ENCODE results near the gene CNKSR1.

GRCh38 chr1:26184086-26184485 is 6.8 kb downstream of the CNKSR1 start:
- no peak for TF ChIP-seq CHD2 (IDR thresholded peaks at IDR 0.05; ENCODE audit: low read length, partially characterized antibody)
- TF ChIP-seq CTCF (IDR thresholded peaks at IDR 0.05), result no peak
- no peak for TF ChIP-seq TCF12 (IDR thresholded peaks at IDR 0.05)
- no peak for TF ChIP-seq USF1 (IDR thresholded peaks at IDR 0.05; ENCODE audit: borderline replicate concordance, low read depth)
- TF ChIP-seq JUND (IDR thresholded peaks at IDR 0.05), result no peak
- TF ChIP-seq POLR2AphosphoS5 (IDR thresholded peaks at IDR 0.05; ENCODE audit: low read depth, low read length), result no peak
- no peak for TF ChIP-seq SIN3A (IDR thresholded peaks at IDR 0.05; ENCODE audit: borderline replicate concordance, low read depth, low read length)
